ENCODE data around the gene NFIX.

DNA sequence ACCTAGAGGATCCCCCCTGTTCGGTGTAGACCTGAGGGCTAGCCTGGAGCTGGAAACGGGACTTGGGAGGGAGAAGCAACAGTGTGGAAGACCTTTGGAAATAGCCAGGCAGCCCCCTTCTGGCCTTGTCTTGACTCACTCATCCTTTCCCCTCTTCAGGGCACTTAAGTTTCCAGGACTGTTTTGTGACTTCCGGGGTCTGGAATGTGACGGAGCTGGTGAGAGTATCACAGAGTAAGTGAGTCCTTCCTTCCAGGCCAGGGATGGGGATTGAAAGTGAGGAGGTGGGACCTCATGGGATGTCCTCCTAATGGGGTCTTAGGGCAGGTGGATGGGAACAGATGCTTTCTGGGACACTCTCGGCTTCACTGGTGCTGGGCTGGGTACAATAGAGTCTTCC, 78.0 kb downstream of the NFIX start:
- TF ChIP-seq, protein P1, sequence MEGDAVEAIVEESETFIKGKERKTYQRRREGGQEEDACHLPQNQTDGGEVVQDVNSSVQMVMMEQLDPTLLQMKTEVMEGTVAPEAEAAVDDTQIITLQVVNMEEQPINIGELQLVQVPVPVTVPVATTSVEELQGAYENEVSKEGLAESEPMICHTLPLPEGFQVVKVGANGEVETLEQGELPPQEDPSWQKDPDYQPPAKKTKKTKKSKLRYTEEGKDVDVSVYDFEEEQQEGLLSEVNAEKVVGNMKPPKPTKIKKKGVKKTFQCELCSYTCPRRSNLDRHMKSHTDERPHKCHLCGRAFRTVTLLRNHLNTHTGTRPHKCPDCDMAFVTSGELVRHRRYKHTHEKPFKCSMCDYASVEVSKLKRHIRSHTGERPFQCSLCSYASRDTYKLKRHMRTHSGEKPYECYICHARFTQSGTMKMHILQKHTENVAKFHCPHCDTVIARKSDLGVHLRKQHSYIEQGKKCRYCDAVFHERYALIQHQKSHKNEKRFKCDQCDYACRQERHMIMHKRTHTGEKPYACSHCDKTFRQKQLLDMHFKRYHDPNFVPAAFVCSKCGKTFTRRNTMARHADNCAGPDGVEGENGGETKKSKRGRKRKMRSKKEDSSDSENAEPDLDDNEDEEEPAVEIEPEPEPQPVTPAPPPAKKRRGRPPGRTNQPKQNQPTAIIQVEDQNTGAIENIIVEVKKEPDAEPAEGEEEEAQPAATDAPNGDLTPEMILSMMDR (conservative IDR thresholded peaks at IDR 0.05; ENCODE audit: low read depth in 2 of 2) = no peak; a peak in 1 of 4 replicates
- no peak for TF ChIP-seq EZH2phosphoT487 (IDR thresholded peaks at IDR 0.05; ENCODE audit: unreplicated experiment)
- TF ChIP-seq EZH2 (IDR thresholded peaks at IDR 0.05; ENCODE audit: low read depth, unreplicated experiment) = no peak
- TF ChIP-seq POLR2AphosphoS5 (IDR thresholded peaks at IDR 0.05; ENCODE audit: low read depth) = no peak
- no peak for TF ChIP-seq CREB1 (CRISPR knock-in tag; IDR thresholded peaks at IDR 0.05; ENCODE audit: low read depth)
- TF ChIP-seq, protein P2, sequence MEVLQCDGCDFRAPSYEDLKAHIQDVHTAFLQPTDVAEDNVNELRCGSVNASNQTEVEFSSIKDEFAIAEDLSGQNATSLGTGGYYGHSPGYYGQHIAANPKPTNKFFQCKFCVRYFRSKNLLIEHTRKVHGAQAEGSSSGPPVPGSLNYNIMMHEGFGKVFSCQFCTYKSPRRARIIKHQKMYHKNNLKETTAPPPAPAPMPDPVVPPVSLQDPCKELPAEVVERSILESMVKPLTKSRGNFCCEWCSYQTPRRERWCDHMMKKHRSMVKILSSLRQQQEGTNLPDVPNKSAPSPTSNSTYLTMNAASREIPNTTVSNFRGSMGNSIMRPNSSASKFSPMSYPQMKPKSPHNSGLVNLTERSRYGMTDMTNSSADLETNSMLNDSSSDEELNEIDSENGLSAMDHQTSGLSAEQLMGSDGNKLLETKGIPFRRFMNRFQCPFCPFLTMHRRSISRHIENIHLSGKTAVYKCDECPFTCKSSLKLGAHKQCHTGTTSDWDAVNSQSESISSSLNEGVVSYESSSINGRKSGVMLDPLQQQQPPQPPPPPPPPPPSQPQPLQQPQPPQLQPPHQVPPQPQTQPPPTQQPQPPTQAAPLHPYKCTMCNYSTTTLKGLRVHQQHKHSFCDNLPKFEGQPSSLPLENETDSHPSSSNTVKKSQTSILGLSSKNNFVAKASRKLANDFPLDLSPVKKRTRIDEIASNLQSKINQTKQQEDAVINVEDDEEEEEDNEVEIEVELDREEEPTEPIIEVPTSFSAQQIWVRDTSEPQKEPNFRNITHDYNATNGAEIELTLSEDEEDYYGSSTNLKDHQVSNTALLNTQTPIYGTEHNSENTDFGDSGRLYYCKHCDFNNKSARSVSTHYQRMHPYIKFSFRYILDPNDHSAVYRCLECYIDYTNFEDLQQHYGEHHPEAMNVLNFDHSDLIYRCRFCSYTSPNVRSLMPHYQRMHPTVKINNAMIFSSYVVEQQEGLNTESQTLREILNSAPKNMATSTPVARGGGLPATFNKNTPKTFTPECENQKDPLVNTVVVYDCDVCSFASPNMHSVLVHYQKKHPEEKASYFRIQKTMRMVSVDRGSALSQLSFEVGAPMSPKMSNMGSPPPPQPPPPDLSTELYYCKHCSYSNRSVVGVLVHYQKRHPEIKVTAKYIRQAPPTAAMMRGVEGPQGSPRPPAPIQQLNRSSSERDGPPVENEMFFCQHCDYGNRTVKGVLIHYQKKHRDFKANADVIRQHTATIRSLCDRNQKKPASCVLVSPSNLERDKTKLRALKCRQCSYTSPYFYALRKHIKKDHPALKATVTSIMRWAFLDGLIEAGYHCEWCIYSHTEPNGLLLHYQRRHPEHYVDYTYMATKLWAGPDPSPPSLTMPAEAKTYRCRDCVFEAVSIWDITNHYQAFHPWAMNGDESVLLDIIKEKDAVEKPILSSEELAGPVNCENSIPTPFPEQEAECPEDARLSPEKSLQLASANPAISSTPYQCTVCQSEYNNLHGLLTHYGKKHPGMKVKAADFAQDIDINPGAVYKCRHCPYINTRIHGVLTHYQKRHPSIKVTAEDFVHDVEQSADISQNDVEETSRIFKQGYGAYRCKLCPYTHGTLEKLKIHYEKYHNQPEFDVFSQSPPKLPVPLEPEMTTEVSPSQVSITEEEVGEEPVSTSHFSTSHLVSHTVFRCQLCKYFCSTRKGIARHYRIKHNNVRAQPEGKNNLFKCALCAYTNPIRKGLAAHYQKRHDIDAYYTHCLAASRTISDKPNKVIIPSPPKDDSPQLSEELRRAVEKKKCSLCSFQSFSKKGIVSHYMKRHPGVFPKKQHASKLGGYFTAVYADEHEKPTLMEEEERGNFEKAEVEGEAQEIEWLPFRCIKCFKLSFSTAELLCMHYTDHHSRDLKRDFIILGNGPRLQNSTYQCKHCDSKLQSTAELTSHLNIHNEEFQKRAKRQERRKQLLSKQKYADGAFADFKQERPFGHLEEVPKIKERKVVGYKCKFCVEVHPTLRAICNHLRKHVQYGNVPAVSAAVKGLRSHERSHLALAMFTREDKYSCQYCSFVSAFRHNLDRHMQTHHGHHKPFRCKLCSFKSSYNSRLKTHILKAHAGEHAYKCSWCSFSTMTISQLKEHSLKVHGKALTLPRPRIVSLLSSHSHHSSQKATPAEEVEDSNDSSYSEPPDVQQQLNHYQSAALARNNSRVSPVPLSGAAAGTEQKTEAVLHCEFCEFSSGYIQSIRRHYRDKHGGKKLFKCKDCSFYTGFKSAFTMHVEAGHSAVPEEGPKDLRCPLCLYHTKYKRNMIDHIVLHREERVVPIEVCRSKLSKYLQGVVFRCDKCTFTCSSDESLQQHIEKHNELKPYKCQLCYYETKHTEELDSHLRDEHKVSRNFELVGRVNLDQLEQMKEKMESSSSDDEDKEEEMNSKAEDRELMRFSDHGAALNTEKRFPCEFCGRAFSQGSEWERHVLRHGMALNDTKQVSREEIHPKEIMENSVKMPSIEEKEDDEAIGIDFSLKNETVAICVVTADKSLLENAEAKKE (CRISPR knock-in tag; IDR thresholded peaks at IDR 0.05) = no peak
- no peak for TF ChIP-seq STAT1 (IDR thresholded peaks at IDR 0.05; ENCODE audit: unreplicated experiment)
- TF ChIP-seq NANOG (IDR thresholded peaks at IDR 0.05; ENCODE audit: borderline replicate concordance) = no peak
- TF ChIP-seq, protein P3, sequence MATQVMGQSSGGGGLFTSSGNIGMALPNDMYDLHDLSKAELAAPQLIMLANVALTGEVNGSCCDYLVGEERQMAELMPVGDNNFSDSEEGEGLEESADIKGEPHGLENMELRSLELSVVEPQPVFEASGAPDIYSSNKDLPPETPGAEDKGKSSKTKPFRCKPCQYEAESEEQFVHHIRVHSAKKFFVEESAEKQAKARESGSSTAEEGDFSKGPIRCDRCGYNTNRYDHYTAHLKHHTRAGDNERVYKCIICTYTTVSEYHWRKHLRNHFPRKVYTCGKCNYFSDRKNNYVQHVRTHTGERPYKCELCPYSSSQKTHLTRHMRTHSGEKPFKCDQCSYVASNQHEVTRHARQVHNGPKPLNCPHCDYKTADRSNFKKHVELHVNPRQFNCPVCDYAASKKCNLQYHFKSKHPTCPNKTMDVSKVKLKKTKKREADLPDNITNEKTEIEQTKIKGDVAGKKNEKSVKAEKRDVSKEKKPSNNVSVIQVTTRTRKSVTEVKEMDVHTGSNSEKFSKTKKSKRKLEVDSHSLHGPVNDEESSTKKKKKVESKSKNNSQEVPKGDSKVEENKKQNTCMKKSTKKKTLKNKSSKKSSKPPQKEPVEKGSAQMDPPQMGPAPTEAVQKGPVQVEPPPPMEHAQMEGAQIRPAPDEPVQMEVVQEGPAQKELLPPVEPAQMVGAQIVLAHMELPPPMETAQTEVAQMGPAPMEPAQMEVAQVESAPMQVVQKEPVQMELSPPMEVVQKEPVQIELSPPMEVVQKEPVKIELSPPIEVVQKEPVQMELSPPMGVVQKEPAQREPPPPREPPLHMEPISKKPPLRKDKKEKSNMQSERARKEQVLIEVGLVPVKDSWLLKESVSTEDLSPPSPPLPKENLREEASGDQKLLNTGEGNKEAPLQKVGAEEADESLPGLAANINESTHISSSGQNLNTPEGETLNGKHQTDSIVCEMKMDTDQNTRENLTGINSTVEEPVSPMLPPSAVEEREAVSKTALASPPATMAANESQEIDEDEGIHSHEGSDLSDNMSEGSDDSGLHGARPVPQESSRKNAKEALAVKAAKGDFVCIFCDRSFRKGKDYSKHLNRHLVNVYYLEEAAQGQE (IDR thresholded peaks at IDR 0.05; ENCODE audit: unreplicated experiment) = no peak
- TF ChIP-seq, protein P4, sequence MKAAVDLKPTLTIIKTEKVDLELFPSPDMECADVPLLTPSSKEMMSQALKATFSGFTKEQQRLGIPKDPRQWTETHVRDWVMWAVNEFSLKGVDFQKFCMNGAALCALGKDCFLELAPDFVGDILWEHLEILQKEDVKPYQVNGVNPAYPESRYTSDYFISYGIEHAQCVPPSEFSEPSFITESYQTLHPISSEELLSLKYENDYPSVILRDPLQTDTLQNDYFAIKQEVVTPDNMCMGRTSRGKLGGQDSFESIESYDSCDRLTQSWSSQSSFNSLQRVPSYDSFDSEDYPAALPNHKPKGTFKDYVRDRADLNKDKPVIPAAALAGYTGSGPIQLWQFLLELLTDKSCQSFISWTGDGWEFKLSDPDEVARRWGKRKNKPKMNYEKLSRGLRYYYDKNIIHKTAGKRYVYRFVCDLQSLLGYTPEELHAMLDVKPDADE (IDR thresholded peaks at IDR 0.05) = no peak
- TF ChIP-seq JUNB (IDR thresholded peaks at IDR 0.05; ENCODE audit: unreplicated experiment) = no peak

Measured in GM23338 (cell line).